ENCODE measurements around the gene ZDHHC11B. TPM values are rescaled to one million over a fixed set of nuclear protein-coding genes. Genes with fewer than 3 reads are reported as not detected.
"Not testable (repeated sequence)": the region's sequence is repeated elsewhere in the genome, so short reads cannot be mapped to it uniquely, and the experiment has no call there.

The ZDHHC11B gene
- total RNA-seq, 2 experiments from 2014 or later, result 14.8 to 15.1 TPM

DNA sequence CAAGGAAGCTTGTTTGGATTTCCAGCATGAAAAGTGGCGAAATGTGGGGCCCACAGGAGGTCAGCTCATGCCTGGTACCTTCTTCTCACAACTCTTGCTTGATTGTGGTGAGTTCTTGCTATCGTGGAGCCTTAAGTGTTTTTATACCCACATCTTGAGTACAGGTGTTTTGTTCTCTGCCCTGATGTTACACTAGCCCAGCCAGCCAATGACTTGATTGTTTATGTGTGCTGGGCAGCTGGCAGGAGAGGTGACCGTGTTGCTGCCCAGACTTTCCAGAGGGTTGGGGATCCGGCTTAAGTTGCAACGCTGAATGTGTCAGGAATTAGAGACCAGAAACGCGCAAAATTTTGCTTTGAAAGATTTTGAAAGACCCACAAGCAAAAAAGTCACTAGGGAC lies 67.4 kb downstream of the ZDHHC11B start:
- TF ChIP-seq, protein P1, sequence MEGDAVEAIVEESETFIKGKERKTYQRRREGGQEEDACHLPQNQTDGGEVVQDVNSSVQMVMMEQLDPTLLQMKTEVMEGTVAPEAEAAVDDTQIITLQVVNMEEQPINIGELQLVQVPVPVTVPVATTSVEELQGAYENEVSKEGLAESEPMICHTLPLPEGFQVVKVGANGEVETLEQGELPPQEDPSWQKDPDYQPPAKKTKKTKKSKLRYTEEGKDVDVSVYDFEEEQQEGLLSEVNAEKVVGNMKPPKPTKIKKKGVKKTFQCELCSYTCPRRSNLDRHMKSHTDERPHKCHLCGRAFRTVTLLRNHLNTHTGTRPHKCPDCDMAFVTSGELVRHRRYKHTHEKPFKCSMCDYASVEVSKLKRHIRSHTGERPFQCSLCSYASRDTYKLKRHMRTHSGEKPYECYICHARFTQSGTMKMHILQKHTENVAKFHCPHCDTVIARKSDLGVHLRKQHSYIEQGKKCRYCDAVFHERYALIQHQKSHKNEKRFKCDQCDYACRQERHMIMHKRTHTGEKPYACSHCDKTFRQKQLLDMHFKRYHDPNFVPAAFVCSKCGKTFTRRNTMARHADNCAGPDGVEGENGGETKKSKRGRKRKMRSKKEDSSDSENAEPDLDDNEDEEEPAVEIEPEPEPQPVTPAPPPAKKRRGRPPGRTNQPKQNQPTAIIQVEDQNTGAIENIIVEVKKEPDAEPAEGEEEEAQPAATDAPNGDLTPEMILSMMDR (IDR thresholded peaks at IDR 0.05), result no peak
- Histone ChIP-seq H3K9me3 (ENCODE audit: control insufficient read depth in 1 of 2, insufficient read depth in 1 of 2, low read length in 2 of 2) (peaks cover 0 to 9% of the 10 kb centered on the region in 2 experiments), H3K27ac (ENCODE audit: low read depth in 1 of 2, low read length in 2 of 2) (no peak overlapping the region), H3K27me3 (ENCODE audit: control insufficient read depth in 1 of 2, insufficient read depth in 2 of 2, low read length in 2 of 2) (peaks cover 0 to 4% of the 10 kb centered on the region in 2 experiments), H3K4me1 (ENCODE audit: insufficient read depth, low read length) (no peaks in the 10 kb centered on the region), H3K36me3 (ENCODE audit: insufficient read depth, low read length) (no peaks in the 10 kb centered on the region), H3K4me3 (ENCODE audit: low read length) (no peak overlapping the region)
- ChIA-PET CTCF (no interaction called here), POLR2A (no interaction called here)
- H3K9me3 Mint-ChIP-seq, result peaks cover 9% of the 10 kb centered on the region
- DNase-seq (no peak), ATAC-seq (ENCODE audit: poor library complexity) (no peak)
- H3K36me3 Mint-ChIP-seq (ENCODE audit: low read depth), result peaks cover 15% of the 10 kb centered on the region
- no peak overlapping the region for H3K4me3 Mint-ChIP-seq
- H3K27me3 Mint-ChIP-seq, result peaks cover 33% of the 10 kb centered on the region
- intact Hi-C loops (cut with DNase I, micrococcal nuclease), result no loop called here
- H3K27ac Mint-ChIP-seq, result no peak overlapping the region
- no peaks in the 10 kb centered on the region for H3K4me1 Mint-ChIP-seq (ENCODE audit: low read depth)

DNA sequence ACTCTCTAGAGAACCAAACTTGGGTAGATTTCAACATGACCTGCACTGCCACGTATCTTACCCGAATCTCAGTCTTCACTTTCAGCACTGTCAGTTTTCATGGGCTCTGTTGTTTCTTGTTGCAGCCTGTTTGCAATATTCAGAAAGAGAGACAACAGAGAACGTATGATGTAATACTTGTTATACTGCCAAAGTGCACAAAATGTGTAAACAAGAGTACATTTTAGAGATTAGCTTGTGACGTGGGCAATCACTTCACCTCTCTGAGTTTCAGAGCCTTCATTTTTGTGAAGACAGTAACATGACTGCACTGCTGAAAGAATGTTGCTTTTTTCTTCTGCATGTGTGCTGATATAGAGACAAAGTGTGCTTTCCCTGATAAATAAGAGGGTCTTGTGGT lies 67.8 kb downstream of the ZDHHC11B start:
- peaks cover 15% of the 10 kb centered on the region for H3K36me3 Mint-ChIP-seq (ENCODE audit: low read depth)
- DNase-seq; POLR2A ChIA-PET; H3K27ac Mint-ChIP-seq; H3K4me1 ChIP-seq (ENCODE audit: insufficient read depth, low read length); H3K4me3 Mint-ChIP-seq; H3K9me3 Mint-ChIP-seq; intact Hi-C loops (cut with DNase I, micrococcal nuclease); H3K27ac ChIP-seq (ENCODE audit: low read depth in 1 of 2, low read length in 2 of 2); H3K4me3 ChIP-seq (ENCODE audit: low read length); H3K36me3 ChIP-seq (ENCODE audit: insufficient read depth, low read length); CTCF ChIA-PET; H3K4me1 Mint-ChIP-seq (ENCODE audit: low read depth); ATAC-seq (ENCODE audit: poor library complexity); H3K9me3 ChIP-seq (ENCODE audit: control insufficient read depth in 1 of 2, insufficient read depth in 1 of 2, low read length in 2 of 2); H3K27me3 ChIP-seq (ENCODE audit: control insufficient read depth in 1 of 2, insufficient read depth in 2 of 2, low read length in 2 of 2): not testable (repeated sequence)
- H3K27me3 Mint-ChIP-seq, result peaks cover 30% of the 10 kb centered on the region

DNA sequence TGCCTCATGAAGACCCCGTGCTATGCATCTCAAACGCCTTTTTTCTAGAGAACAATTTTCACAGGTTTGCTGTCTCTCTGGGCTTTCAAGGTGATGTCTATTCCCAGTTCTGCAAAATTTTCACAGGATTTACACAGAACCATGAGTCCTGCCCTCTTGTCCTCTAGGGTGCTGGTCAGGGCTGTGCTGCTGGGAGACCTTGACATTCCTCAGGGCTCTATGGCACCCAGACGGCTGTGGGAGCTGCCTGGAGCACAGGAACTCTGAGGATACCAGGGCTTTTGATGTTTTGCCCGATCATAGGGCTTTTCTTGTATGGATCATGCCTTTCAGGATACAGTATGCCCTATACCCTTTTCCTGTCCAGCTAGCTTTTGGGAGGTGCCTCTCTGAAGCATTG lies 68.9 kb downstream of the ZDHHC11B start:
- H3K27ac ChIP-seq (ENCODE audit: low read depth in 1 of 2, low read length in 2 of 2); H3K27ac Mint-ChIP-seq; H3K36me3 ChIP-seq (ENCODE audit: insufficient read depth, low read length); H3K4me1 ChIP-seq (ENCODE audit: insufficient read depth, low read length); H3K4me1 Mint-ChIP-seq (ENCODE audit: low read depth); POLR2A ChIA-PET; H3K4me3 ChIP-seq (ENCODE audit: low read length); CTCF ChIA-PET; ATAC-seq (ENCODE audit: poor library complexity); H3K9me3 Mint-ChIP-seq; intact Hi-C loops (cut with DNase I, micrococcal nuclease); DNase-seq; H3K9me3 ChIP-seq (ENCODE audit: control insufficient read depth in 1 of 2, insufficient read depth in 1 of 2, low read length in 2 of 2); H3K27me3 ChIP-seq (ENCODE audit: control insufficient read depth in 1 of 2, insufficient read depth in 2 of 2, low read length in 2 of 2); H3K4me3 Mint-ChIP-seq: not testable (repeated sequence)
- peaks cover 15% of the 10 kb centered on the region for H3K36me3 Mint-ChIP-seq (ENCODE audit: low read depth)
- peaks cover 32% of the 10 kb centered on the region for H3K27me3 Mint-ChIP-seq

DNA sequence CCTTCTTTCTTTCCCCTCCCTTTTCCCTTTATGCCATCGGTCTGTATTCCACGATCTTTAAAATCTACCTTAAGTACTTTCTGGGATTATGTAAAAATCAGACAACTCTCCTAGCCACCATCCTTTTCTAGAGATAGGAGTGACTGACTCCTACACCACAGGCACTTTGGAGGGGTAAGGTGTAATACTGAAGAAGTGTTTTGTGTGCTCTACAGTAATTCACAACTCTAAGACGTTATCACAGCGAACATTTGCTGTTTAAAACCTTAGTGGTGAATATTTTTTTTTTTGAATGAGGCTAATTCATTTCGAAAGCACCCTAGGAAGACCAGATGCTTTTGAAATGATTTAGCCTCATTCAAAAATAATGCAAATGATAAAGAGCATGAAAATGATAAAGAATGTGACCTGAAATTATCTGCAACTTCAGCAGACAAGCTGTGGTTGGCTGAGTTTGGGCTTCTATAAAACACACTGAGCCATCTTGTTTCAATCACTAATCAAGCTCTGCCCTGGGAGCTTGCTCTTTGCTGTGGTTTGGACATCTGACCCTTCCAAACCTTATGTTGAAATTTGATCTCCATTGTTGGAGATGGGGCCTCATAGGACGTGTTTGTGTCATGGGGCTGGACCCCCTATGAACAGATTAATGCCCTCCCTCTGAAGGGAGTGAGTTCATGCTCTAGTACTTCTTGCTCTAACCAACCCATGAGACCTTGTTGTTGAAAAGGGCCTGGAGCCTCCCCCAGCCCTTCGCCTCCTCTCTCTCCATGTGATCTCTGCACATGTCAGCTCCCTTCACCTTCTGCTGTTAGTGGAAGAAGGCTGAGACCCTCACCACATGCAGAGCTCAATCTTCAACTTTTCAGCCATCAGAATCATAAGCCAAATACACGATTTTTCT lies 70.1 kb downstream of the ZDHHC11B start:
- ATAC-seq (ENCODE audit: poor library complexity); H3K36me3 ChIP-seq (ENCODE audit: insufficient read depth, low read length); DNase-seq; POLR2A ChIA-PET; CTCF ChIA-PET; H3K27ac ChIP-seq (ENCODE audit: low read depth in 1 of 2, low read length in 2 of 2); H3K4me3 ChIP-seq (ENCODE audit: low read length); H3K4me1 ChIP-seq (ENCODE audit: insufficient read depth, low read length); intact Hi-C loops (cut with DNase I, micrococcal nuclease); H3K27me3 ChIP-seq (ENCODE audit: control insufficient read depth in 1 of 2, insufficient read depth in 2 of 2, low read length in 2 of 2); H3K4me3 Mint-ChIP-seq; H3K9me3 ChIP-seq (ENCODE audit: control insufficient read depth in 1 of 2, insufficient read depth in 1 of 2, low read length in 2 of 2); H3K4me1 Mint-ChIP-seq (ENCODE audit: low read depth); H3K27ac Mint-ChIP-seq; H3K9me3 Mint-ChIP-seq: not testable (repeated sequence)
- peaks cover 14% of the 10 kb centered on the region for H3K36me3 Mint-ChIP-seq (ENCODE audit: low read depth)
- H3K27me3 Mint-ChIP-seq, result peaks cover 32% of the 10 kb centered on the region

DNA sequence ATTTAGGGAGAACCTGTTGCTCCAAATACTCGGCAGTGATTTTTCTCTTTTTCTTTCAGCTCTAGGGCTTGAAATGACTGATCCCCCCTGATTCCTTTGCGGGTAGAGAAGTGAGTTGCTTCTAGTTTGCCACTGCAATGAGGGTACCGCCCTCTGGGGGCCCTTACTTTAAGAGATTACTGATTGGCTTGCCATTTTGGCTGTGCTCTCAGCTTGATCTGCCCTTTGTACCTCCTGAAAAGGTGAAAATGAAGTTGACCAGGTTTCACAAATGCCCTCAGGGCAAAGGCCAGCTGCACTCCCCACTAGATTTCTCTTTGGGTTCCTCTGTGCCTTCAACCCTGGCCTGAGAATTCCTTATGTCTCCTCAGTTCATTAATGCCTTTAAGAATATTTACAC lies 70.8 kb downstream of the ZDHHC11B start:
- DNase-seq; CTCF ChIA-PET; H3K4me3 Mint-ChIP-seq; H3K27me3 ChIP-seq (ENCODE audit: control insufficient read depth in 1 of 2, insufficient read depth in 2 of 2, low read length in 2 of 2); ATAC-seq (ENCODE audit: poor library complexity); POLR2A ChIA-PET; intact Hi-C loops (cut with DNase I, micrococcal nuclease); H3K4me1 ChIP-seq (ENCODE audit: insufficient read depth, low read length); H3K4me3 ChIP-seq (ENCODE audit: low read length); H3K27ac Mint-ChIP-seq; H3K36me3 ChIP-seq (ENCODE audit: insufficient read depth, low read length); H3K4me1 Mint-ChIP-seq (ENCODE audit: low read depth); H3K9me3 Mint-ChIP-seq; H3K27ac ChIP-seq (ENCODE audit: low read depth in 1 of 2, low read length in 2 of 2); H3K9me3 ChIP-seq (ENCODE audit: control insufficient read depth in 1 of 2, insufficient read depth in 1 of 2, low read length in 2 of 2): not testable (repeated sequence)
- H3K36me3 Mint-ChIP-seq (ENCODE audit: low read depth), result peaks cover 11% of the 10 kb centered on the region
- H3K27me3 Mint-ChIP-seq, result peaks cover 30% of the 10 kb centered on the region

DNA sequence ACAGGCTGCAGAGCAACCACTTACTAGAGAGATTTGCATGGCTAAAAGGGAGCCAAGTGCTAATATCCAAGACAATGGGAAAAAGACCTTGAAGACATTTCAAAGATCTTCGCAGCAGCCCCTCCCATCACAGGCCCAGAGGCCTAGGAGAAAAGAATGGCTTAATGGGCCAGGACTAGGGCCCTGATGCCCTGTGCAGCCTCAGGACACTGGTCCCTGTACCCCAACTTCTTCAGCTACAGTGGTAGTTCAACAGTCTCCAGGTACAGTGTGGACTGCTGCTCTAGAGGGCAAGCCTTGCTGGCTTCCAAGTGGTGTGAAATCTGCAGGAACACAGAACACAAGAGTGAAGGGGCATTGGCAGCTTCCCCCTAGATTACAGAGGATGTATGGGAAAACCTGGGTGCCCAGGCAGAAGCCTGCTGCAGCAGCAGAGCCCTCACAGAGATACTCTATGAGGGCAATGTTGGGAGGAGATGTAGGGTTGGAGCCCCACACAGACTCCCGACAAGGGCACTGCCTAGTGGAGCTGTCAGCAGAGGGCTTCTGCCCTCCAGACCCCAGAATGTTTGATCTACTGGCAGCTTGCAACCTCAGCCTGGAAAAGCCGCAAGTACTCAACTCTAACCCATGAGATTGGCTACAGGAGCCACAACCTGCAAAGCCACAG lies 75.5 kb downstream of the ZDHHC11B start:
- H3K27ac ChIP-seq (ENCODE audit: low read depth in 1 of 2, low read length in 2 of 2); CTCF ChIA-PET; H3K4me1 Mint-ChIP-seq (ENCODE audit: low read depth); POLR2A ChIA-PET; H3K27me3 Mint-ChIP-seq; ATAC-seq (ENCODE audit: poor library complexity); H3K36me3 Mint-ChIP-seq (ENCODE audit: low read depth); H3K36me3 ChIP-seq (ENCODE audit: insufficient read depth, low read length); H3K4me1 ChIP-seq (ENCODE audit: insufficient read depth, low read length); H3K4me3 Mint-ChIP-seq; DNase-seq; intact Hi-C loops (cut with DNase I, micrococcal nuclease); H3K9me3 Mint-ChIP-seq; H3K4me3 ChIP-seq (ENCODE audit: low read length); H3K9me3 ChIP-seq (ENCODE audit: control insufficient read depth in 1 of 2, insufficient read depth in 1 of 2, low read length in 2 of 2); H3K27me3 ChIP-seq (ENCODE audit: control insufficient read depth in 1 of 2, insufficient read depth in 2 of 2, low read length in 2 of 2); H3K27ac Mint-ChIP-seq: not testable (repeated sequence)
